H1 (cell line): ENCODE data around the gene ARHGAP42. TPM values are rescaled to one million over a fixed set of nuclear protein-coding genes. Genes with fewer than 3 reads are reported as not detected.

Source experiments
- CTCF ChIA-PET: fragments of 300-600 bp; sonication (Branson Sonifier 250); formaldehyde crosslinking; loops from one replicate; lab custom pipeline; 2021; ENCODE audit not compliant: partially characterized antibody; lab: Charles Lee
- POLR2A ChIA-PET: fragments of 300-600 bp; sonication (Branson Sonifier 250); formaldehyde crosslinking; loops from one replicate; lab custom pipeline; 2021; ENCODE audit warnings: inconsistent platforms; ENCODE audit not compliant: partially characterized antibody; lab: Charles Lee
- DNase-seq, 2 experiments: peaks; one replicate each; pipeline versions ENCODE4 v3.0.0 to v3.0.0-alpha.2; 2010 to 2022; ENCODE audit warnings: low spot score in 2 of 2, low read depth in 1 of 2, mixed read lengths in 1 of 2
- FAIRE-seq: peaks from 2 replicates; lab custom pipeline; 2011; peaks lifted over from hg19 to GRCh38; lab: Jason Lieb, UNC
- H2AFZ ChIP-seq: 2 replicates; pipeline ENCODE4 v1.8.1; 2012; ENCODE audit warnings: low read length, inconsistent platforms
- H2AK5ac ChIP-seq: 2 replicates; pipeline ENCODE4 v1.6.1; 2013; ENCODE audit warnings: low read depth, low read length
- H2BK120ac ChIP-seq: replicated peaks from 2 replicates; pipeline ENCODE3; 2013; ENCODE audit warnings: low read depth, low read length, inconsistent platforms
- H2BK12ac ChIP-seq: 2 replicates; pipeline ENCODE4 v1.6.1; 2013; ENCODE audit warnings: low read depth, low read length
- H2BK15ac ChIP-seq: 2 replicates; pipeline ENCODE4 v1.6.1; 2013; ENCODE audit warnings: low read length
- H2BK20ac ChIP-seq: 2 replicates; pipeline ENCODE4 v1.6.1; 2013; ENCODE audit warnings: low read length
- H2BK5ac ChIP-seq: 2 replicates; pipeline ENCODE4 v1.6.1; 2013; ENCODE audit warnings: low read depth, low read length
- H3K14ac ChIP-seq: 2 replicates; pipeline ENCODE4 v1.6.1; 2013; ENCODE audit warnings: inconsistent platforms; ENCODE audit not compliant: insufficient read length
- H3K18ac ChIP-seq: 2 replicates; pipeline ENCODE4 v1.6.1; 2013; ENCODE audit warnings: low read length; ENCODE audit errors: extremely low read depth
- H3K23ac ChIP-seq: 2 replicates; pipeline ENCODE4 v1.6.1; 2013; ENCODE audit warnings: inconsistent platforms; ENCODE audit not compliant: insufficient read length
- H3K23me2 ChIP-seq: 2 replicates; pipeline ENCODE4 v1.6.1; 2013; ENCODE audit warnings: low read depth, low read length
- H3K27ac ChIP-seq: 2 replicates; pipeline ENCODE4 v1.6.1; 2011; ENCODE audit warnings: low read depth, low read length, inconsistent platforms
- H3K27me3 ChIP-seq, 4 experiments: replicated peaks in 1 of 4; 1 replicate in 1 of 4; 2 replicates in 3 of 4; pipeline versions ENCODE4 v1.6.1 to v1.8.1; 2011 to 2013; ENCODE audit warnings: low read length in 3 of 4, mild to moderate bottlenecking in 3 of 4, inconsistent platforms in 2 of 4, mixed read lengths in 2 of 4, moderate library complexity in 1 of 4; ENCODE audit not compliant: control insufficient read depth in 3 of 4, insufficient read depth in 3 of 4; ENCODE audit errors: extremely low read depth in 1 of 4
- H3K36me3 ChIP-seq, 4 experiments: 2 replicates each; pipeline versions ENCODE4 v1.6.1 to v1.8.1; 2011 to 2013; ENCODE audit warnings: mild to moderate bottlenecking in 4 of 4, low read length in 3 of 4, moderate library complexity in 2 of 4, control low read depth in 1 of 4, inconsistent platforms in 1 of 4; ENCODE audit not compliant: insufficient read depth in 4 of 4, control insufficient read depth in 2 of 4
- H3K4ac ChIP-seq: replicated peaks from 2 replicates; pipeline ENCODE3; 2013; ENCODE audit warnings: low read length, low read depth, mixed read lengths, inconsistent platforms; ENCODE audit not compliant: insufficient read length
- H3K4me1 ChIP-seq, 4 experiments: replicated peaks in 1 of 4; 1 replicate in 1 of 4; 2 replicates in 3 of 4; pipeline versions ENCODE4 v1.6.1 to v1.8.1; 2011 to 2013; ENCODE audit warnings: low read length in 3 of 4, inconsistent platforms in 2 of 4, mixed read lengths in 1 of 4; ENCODE audit not compliant: insufficient read depth in 4 of 4, control insufficient read depth in 3 of 4
- H3K4me2 ChIP-seq, 2 experiments: 2 replicates each; pipeline versions ENCODE4 v1.6.1 to v1.8.1; 2011 to 2013; ENCODE audit warnings: low read depth in 2 of 2, low read length in 2 of 2, control low read depth in 1 of 2, inconsistent platforms in 1 of 2, mild to moderate bottlenecking in 1 of 2; ENCODE audit not compliant: insufficient read depth in 1 of 2
- H3K4me3 ChIP-seq, 4 experiments: fragments of 200-600, 300-600 bp in 1 of 4; sonication (generic), shearing (Covaris generic), sonication (Bioruptor Twin) in 1 of 4; 2 replicates each; pipeline versions ENCODE4 v1.5.1 to v1.8.1; 2011 to 2016; ENCODE audit warnings: low read length in 4 of 4, low read depth in 3 of 4, control low read depth in 2 of 4, inconsistent platforms in 2 of 4, mild to moderate bottlenecking in 2 of 4, mixed read lengths in 1 of 4, moderate library complexity in 1 of 4; ENCODE audit not compliant: insufficient read depth in 2 of 4; ENCODE audit errors: extremely low read depth in 1 of 4
- H3K56ac ChIP-seq: replicated peaks from 2 replicates; pipeline ENCODE3; 2013; ENCODE audit warnings: low read depth, mild to moderate bottlenecking, mixed read lengths, low read length, inconsistent platforms; ENCODE audit not compliant: insufficient read length
- H3K79me1 ChIP-seq: 2 replicates; pipeline ENCODE4 v1.6.1; 2013; ENCODE audit warnings: low read depth, low read length, control low read depth
- H3K79me2 ChIP-seq, 2 experiments: 2 replicates each; pipeline versions ENCODE4 v1.6.1 to v1.8.1; 2012 to 2013; ENCODE audit warnings: low read length in 2 of 2, mild to moderate bottlenecking in 2 of 2, inconsistent platforms in 1 of 2; ENCODE audit not compliant: insufficient read depth in 2 of 2, control insufficient read depth in 1 of 2
- H3K9ac ChIP-seq, 4 experiments: replicated peaks in 1 of 4; 1 replicate in 1 of 4; 2 replicates in 3 of 4; pipeline versions ENCODE4 v1.6.1 to v1.8.1; 2011 to 2013; ENCODE audit warnings: low read depth in 3 of 4, low read length in 3 of 4, control low read depth in 2 of 4, mild to moderate bottlenecking in 2 of 4, moderate library complexity in 2 of 4, inconsistent platforms in 1 of 4; ENCODE audit errors: extremely low read depth in 1 of 4
- H3K9me3 ChIP-seq, 2 experiments: 2 replicates each; pipeline versions ENCODE4 v1.6.1 to v1.8.1; 2012 to 2013; ENCODE audit warnings: mild to moderate bottlenecking in 2 of 2, moderate library complexity in 2 of 2, control low read depth in 1 of 2, inconsistent platforms in 1 of 2, low read depth in 1 of 2, low read length in 1 of 2, mixed read lengths in 1 of 2; ENCODE audit not compliant: insufficient read depth in 2 of 2
- H4K20me1 ChIP-seq, 2 experiments: replicated peaks in 1 of 2; 2 replicates each; pipeline versions ENCODE3 to v1.8.1; 2011 to 2013; ENCODE audit warnings: inconsistent platforms in 2 of 2, low read length in 2 of 2, mild to moderate bottlenecking in 1 of 2; ENCODE audit not compliant: insufficient read depth in 2 of 2, control insufficient read depth in 1 of 2
- H4K5ac ChIP-seq: 2 replicates; pipeline ENCODE4 v1.6.1; 2013; ENCODE audit warnings: low read length, low read depth, mixed read lengths, inconsistent platforms; ENCODE audit not compliant: insufficient read length
- H4K8ac ChIP-seq: 2 replicates; pipeline ENCODE4 v1.8.0; 2013; ENCODE audit warnings: mild to moderate bottlenecking, moderate library complexity, low read length, inconsistent platforms; ENCODE audit not compliant: insufficient read depth; ENCODE audit errors: extremely low read depth
- H4K91ac ChIP-seq: replicated peaks from 2 replicates; pipeline ENCODE3; 2013; ENCODE audit warnings: low read length, mixed read lengths, inconsistent platforms; ENCODE audit not compliant: insufficient read length
- CBX5 ChIP-seq: fragments of 300-800, 300-1000 bp; sonication (generic); IDR thresholded peaks from 2 replicates; pipeline ENCODE4 v1.7.1; 2016; ENCODE audit warnings: antibody characterized with exemption, low read length, low read depth
- EZH2 ChIP-seq: fragments of 200-600 bp; sonication (generic); IDR thresholded peaks from 2 replicates; pipeline ENCODE4 v1.7.1; 2012; ENCODE audit warnings: low read depth, mild to moderate bottlenecking, moderate library complexity, low read length, inconsistent platforms; ENCODE audit not compliant: severe bottlenecking
- FOSL1 ChIP-seq: IDR thresholded peaks from 2 replicates; pipeline ENCODE4 v1.6.1; 2011; ENCODE audit warnings: mild to moderate bottlenecking, low read depth, low read length, moderate library complexity; ENCODE audit not compliant: insufficient read depth
- GABPA ChIP-seq: IDR thresholded peaks from 2 replicates; pipeline ENCODE4 v1.6.1; 2011; ENCODE audit warnings: mild to moderate bottlenecking, low read length, moderate library complexity, borderline replicate concordance; ENCODE audit not compliant: insufficient read depth
- GTF2F1 ChIP-seq: IDR thresholded peaks from 2 replicates; pipeline ENCODE4 v1.6.1; 2012; ENCODE audit warnings: low read depth, low read length, improper control_type of control experiment, borderline replicate concordance
- HDAC2 ChIP-seq, 2 experiments: fragments of 300-600 bp in 1 of 2; sonication (generic) in 1 of 2; IDR thresholded peaks; 2 replicates each; pipeline ENCODE4 v1.6.1; 2011 to 2012; ENCODE audit warnings: low read depth in 2 of 2, low read length in 2 of 2, mild to moderate bottlenecking in 2 of 2, moderate library complexity in 2 of 2, borderline replicate concordance in 1 of 2, inconsistent platforms in 1 of 2
- MAFK ChIP-seq: IDR thresholded peaks from 2 replicates; pipeline ENCODE4 v1.6.1; 2012; ENCODE audit warnings: low read depth, mild to moderate bottlenecking, improper control_type of control experiment, low read length
- NRF1 ChIP-seq: IDR thresholded peaks from 2 replicates; pipeline ENCODE4 v1.6.1; 2011; ENCODE audit warnings: mild to moderate bottlenecking, low read depth, low read length, improper control_type of control experiment
- POU5F1 ChIP-seq: IDR thresholded peaks from 2 replicates; pipeline ENCODE4 v1.6.1; 2011; ENCODE audit warnings: low read depth, mild to moderate bottlenecking, low read length, moderate library complexity
- WGBS, 2 experiments: shearing (Covaris generic) in 1 of 2; methylation state at CpG; one replicate each; pipeline versions ENCODE4 v1.1.6 to v1.1.7; 2013 to 2015; ENCODE audit warnings: low lambda C conversion rate in 2 of 2, mixed read lengths in 2 of 2, inconsistent platforms in 1 of 2, low coverage in 1 of 2, missing lambda C conversion rate in 1 of 2; ENCODE audit not compliant: insufficient replicate concordance in 2 of 2, insufficient coverage in 1 of 2, insufficient read length in 1 of 2; ENCODE audit errors: extremely low coverage in 1 of 2, missing lambda C conversion rate in 1 of 2; 5-methylcytosine and 5-hydroxymethylcytosine counted together
- polyA plus RNA-seq, 7 experiments: library from polyadenylated mRNA; depleted of rRNA in 3 of 7; stranded (reverse) in 5 of 7; unstranded in 2 of 7; fragments of >200 nt in 5 of 7; fragments of 200-250 nt in 2 of 7; gene quantifications; 1 replicate in 5 of 7; 2 replicates in 1 of 7; 4 replicates in 1 of 7; pipeline versions ENCODE4 v1.2.1 to v1.2.3, GENCODE V29; 2011 to 2013; ENCODE audit warnings: missing spikeins in 2 of 7, mixed read lengths in 2 of 7
- total RNA-seq: library from RNA; stranded (reverse); fragmentation: NEBNext Ultra II Directional; extraction: Animal tissue kit (Norgen Biotek cat#: 25700); gene quantifications from 2 replicates; pipeline ENCODE4 v1.2.1, GENCODE V29; 2021

The ARHGAP42 gene
- total and polyA plus RNA-seq, 2 of the 8 experiments (the other 6 are each of a cell fraction or from before 2014, with no cell fraction given): 22.2 to 33.5 TPM

DNA sequence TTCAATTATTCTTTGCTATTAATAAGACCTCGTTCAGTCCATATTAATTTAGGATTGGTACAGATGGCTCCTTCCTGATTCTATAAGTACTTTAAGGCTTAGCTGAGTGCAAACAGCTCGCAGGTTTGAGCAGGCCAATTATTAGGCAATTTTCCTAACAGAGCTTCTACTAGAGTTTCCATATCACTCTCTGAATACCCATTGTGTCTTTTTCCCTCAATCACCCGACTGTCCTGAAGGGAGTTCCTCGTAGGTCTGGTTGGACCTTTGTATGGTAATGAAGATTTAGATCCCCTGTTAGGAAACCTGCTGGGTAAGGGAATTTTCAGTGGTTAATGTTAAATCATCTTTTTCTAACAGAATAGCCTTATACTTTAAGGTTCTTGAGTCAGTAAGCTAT, 61.1 kb downstream of the ARHGAP42 start:
- H3K23ac ChIP-seq: no peak overlapping the region
- H3K27ac ChIP-seq: no peak overlapping the region
- peaks cover 0 to 16% (median 7%) of the 10 kb centered on the region in 4 experiments; a peak in 4 of 8 replicates for H3K36me3 ChIP-seq
- no peak for DNase-seq
- WGBS, 2 experiments: 71% methylated on average over 4 of the region's 4 CpGs; no CpG with 5 or more reads in 1 of the 2 experiments
- no peak for FAIRE-seq
- no peak overlapping the region for H3K4me2 ChIP-seq
- no peak overlapping the region for H3K4me3 ChIP-seq
- no peak overlapping the region for H4K91ac ChIP-seq
- POLR2A ChIA-PET: interaction anchor here (1.4 kb wide), 1 partner anchor 16 kb away, joined by 3 read pairs; no protein-coding TSS in a partner anchor
- H2BK120ac ChIP-seq: no peak overlapping the region
- no peak overlapping the region for H2AFZ ChIP-seq
- CTCF ChIA-PET: interaction anchor here (0.7 to 1.1 kb wide), 2 partner anchors 17 to 22 kb away, joined by 3 read pairs; no protein-coding TSS in a partner anchor
- H2BK5ac ChIP-seq: no peak overlapping the region
- no peak overlapping the region for H3K14ac ChIP-seq
- 0 out of 2 replicates have a peak overlapping the region, but pooled peaks have one; percentile 39 for H2AK5ac ChIP-seq
- H3K27me3 ChIP-seq: no peaks in the 10 kb centered on the region
- H4K5ac ChIP-seq: no peak overlapping the region
- H3K4ac ChIP-seq: no peak overlapping the region
- H3K9ac ChIP-seq: no peak overlapping the region
- TF ChIP-seq GABPA (no peak), NRF1 (no peak), POU5F1 (no peak), GTF2F1 (no peak), EZH2 (no peak), MAFK (no peak), HDAC2 (IDR thresholded peaks at IDR 0.05; ENCODE audit: borderline replicate concordance in 1 of 2, low read depth in 2 of 2, low read length in 2 of 2) (no peak), FOSL1 (no peak), CBX5 (no peak)
- H3K23me2 ChIP-seq: no peaks in the 10 kb centered on the region
- H2BK20ac ChIP-seq: no peak overlapping the region
- H4K20me1 ChIP-seq: no peaks in the 10 kb centered on the region
- H4K8ac ChIP-seq: no peak overlapping the region
- no peak overlapping the region for H2BK15ac ChIP-seq
- H3K79me1 ChIP-seq: peaks cover 6% of the 10 kb centered on the region
- H3K18ac ChIP-seq: no peak overlapping the region
- H3K9me3 ChIP-seq: peaks cover 13 to 14% of the 10 kb centered on the region in 2 experiments
- H3K79me2 ChIP-seq: peaks cover 0 to 61% of the 10 kb centered on the region in 2 experiments; a peak in 2 of 4 replicates
- H2BK12ac ChIP-seq: no peak overlapping the region
- H3K56ac ChIP-seq: no peak overlapping the region
- H3K4me1 ChIP-seq: peaks cover 4 to 17% (median 11%) of the 10 kb centered on the region in 4 experiments; a peak in 5 of 7 replicates
